Thoracic aorta (tissue), 2 donors: ENCODE data around the gene GPC5. TPM values are rescaled to one million over a fixed set of nuclear protein-coding genes. Genes with fewer than 3 reads are reported as not detected.
"Not testable (repeated sequence)": the region's sequence is repeated elsewhere in the genome, so short reads cannot be mapped to it uniquely, and the experiment has no call there.

ENCODE experiments used
- ATAC-seq: fragments of 150-250 bp; one replicate; pipeline ENCODE4 v1.8.0; 2017; ENCODE audit warnings: low read depth; ENCODE audit not compliant: insufficient number of reproducible peaks, low FRiP score
- DNase-seq: peaks from one replicate; pipeline ENCODE4 v3.0.0-alpha.2; 2020; ENCODE audit warnings: low spot score
- H3K27ac ChIP-seq, 2 donors: fragments of 200-600 bp; sonication (generic); 1 replicate in 1 of 2; 2 replicates in 1 of 2; pipeline ENCODE4 v1.5.1; 2016; ENCODE audit warnings: mild to moderate bottlenecking in 2 of 2, moderate library complexity in 2 of 2
- H3K27me3 ChIP-seq: fragments of 200-600 bp; sonication (generic); replicated peaks from 2 replicates; pipeline ENCODE4 v1.6.0; 2016; ENCODE audit warnings: mild to moderate bottlenecking; ENCODE audit not compliant: insufficient read depth
- H3K36me3 ChIP-seq: fragments of 200-600 bp; sonication (generic); one replicate; pipeline ENCODE4 v1.5.1; 2016
- H3K4me1 ChIP-seq, 2 donors: fragments of 200-600 bp; sonication (generic); 1 replicate in 1 of 2; 2 replicates in 1 of 2; pipeline versions ENCODE4 v1.5.1 to v1.6.0; 2016; ENCODE audit warnings: low read depth in 2 of 2, mild to moderate bottlenecking in 1 of 2; ENCODE audit not compliant: control insufficient read depth in 1 of 2
- H3K4me3 ChIP-seq: fragments of 200-600 bp; sonication (generic); 2 replicates; pipeline ENCODE4 v1.5.1; 2016; ENCODE audit warnings: mild to moderate bottlenecking
- H3K9me3 ChIP-seq: fragments of 200-600 bp; sonication (generic); 2 replicates; pipeline ENCODE4 v1.5.1; 2016
- total RNA-seq, 2 donors: library from RNA; depleted of rRNA; stranded (reverse); fragments of >200 nt; gene quantifications; one replicate each; pipeline versions ENCODE4 v1.1.0 to v1.2.3, GENCODE V29; 2016
- TF ChIP-seq, protein P1 (sequence below): fragments of 200-600 bp; sonication (generic); IDR thresholded peaks from one replicate; pipeline ENCODE4 v1.5.1; 2019; ENCODE audit warnings: antibody characterized with exemption

Gene GPC5
- total RNA-seq, 2 donors from 2014 or later = 3.3 TPM; not detected in 1

DNA sequence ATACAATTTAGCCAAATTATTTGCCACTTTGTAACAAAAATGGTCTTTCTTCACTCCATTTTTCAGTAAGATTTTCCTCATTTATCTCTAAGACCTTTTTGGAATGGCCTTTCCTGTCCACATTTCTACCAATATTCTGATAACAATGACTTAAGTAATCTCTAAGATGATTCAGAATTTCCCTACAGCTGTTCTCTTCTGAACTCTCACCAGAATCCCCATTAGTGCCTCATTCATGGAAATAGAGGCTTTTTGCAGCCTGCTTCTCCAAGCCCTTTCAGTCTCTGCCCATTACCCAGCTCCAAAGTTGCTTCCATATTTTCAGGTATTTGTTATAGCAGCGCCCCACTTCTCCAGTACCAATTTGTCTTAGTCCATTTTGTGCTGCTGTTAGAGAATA is 867.0 kb downstream of the GPC5 start:
- TF ChIP-seq, protein P1, sequence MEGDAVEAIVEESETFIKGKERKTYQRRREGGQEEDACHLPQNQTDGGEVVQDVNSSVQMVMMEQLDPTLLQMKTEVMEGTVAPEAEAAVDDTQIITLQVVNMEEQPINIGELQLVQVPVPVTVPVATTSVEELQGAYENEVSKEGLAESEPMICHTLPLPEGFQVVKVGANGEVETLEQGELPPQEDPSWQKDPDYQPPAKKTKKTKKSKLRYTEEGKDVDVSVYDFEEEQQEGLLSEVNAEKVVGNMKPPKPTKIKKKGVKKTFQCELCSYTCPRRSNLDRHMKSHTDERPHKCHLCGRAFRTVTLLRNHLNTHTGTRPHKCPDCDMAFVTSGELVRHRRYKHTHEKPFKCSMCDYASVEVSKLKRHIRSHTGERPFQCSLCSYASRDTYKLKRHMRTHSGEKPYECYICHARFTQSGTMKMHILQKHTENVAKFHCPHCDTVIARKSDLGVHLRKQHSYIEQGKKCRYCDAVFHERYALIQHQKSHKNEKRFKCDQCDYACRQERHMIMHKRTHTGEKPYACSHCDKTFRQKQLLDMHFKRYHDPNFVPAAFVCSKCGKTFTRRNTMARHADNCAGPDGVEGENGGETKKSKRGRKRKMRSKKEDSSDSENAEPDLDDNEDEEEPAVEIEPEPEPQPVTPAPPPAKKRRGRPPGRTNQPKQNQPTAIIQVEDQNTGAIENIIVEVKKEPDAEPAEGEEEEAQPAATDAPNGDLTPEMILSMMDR = no peak
- no peak overlapping the region for H3K27ac ChIP-seq
- no peaks in the 10 kb centered on the region for H3K27me3 ChIP-seq
- no peak overlapping the region for H3K4me3 ChIP-seq
- DNase-seq = no peak
- ATAC-seq = no peak
- no peaks in the 10 kb centered on the region for H3K9me3 ChIP-seq
- H3K4me1 ChIP-seq = no peaks in the 10 kb centered on the region
- H3K36me3 ChIP-seq = no peaks in the 10 kb centered on the region

- H3K4me1 ChIP-seq = no peaks in the 10 kb centered on the region
- H3K36me3 ChIP-seq = no peaks in the 10 kb centered on the region
- no peak overlapping the region for H3K4me3 ChIP-seq
- H3K27ac ChIP-seq = no peak overlapping the region
- DNase-seq = no peak
- no peaks in the 10 kb centered on the region for H3K9me3 ChIP-seq
- TF ChIP-seq, protein P1 = no peak
- no peak for ATAC-seq
- H3K27me3 ChIP-seq = no peaks in the 10 kb centered on the region
These were observed 872.6 kb downstream of the GPC5 start for GRCh38 chr13:92270990-92271389.

GRCh38 chr13:92272177-92272576 is 873.8 kb downstream of the GPC5 start:
- Histone ChIP-seq H3K36me3 (no peaks in the 10 kb centered on the region), H3K27me3 (no peaks in the 10 kb centered on the region), H3K27ac (no peak overlapping the region), H3K4me3 (no peak overlapping the region), H3K4me1 (no peaks in the 10 kb centered on the region), H3K9me3 (no peaks in the 10 kb centered on the region)
- no peak for DNase-seq
- ATAC-seq = no peak
- TF ChIP-seq, protein P1 = no peak

- H3K4me3 ChIP-seq, H3K27ac ChIP-seq, H3K36me3 ChIP-seq, ATAC-seq, H3K4me1 ChIP-seq, H3K27me3 ChIP-seq, DNase-seq, H3K9me3 ChIP-seq: not testable (repeated sequence)
These were observed 882.6 kb downstream of the GPC5 start for GRCh38 chr13:92280986-92281385.

DNA sequence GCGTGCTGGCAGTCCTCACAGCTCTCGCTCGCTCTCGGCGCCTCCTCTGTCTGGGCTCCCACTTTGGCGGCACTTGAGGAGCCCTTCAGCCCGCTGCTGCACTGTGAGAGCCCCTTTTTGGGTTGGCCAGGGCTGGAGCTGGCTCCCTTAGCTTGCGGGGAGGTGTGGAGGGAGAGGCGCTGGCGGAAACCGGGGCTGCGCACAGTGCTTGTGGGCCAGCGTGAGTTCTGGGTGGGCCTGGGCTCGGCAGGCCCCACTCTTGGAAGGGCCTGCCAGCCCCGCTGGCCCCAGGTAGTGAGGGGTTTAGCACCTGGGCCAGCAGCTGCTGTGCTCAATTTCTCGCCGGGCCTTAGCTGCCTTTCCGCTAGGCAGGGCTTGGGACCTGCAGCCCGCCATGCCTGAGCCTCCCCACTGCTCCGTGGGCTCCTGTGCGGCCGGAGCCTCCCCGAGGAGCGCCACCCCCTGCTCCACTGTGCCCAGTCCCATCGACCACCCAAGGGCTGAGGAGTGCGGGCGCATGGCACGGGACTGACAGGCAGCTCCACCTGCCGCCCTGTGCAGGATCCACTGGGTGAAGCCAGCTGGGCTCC is 892.4 kb downstream of the GPC5 start:
- H3K4me1 ChIP-seq, H3K4me3 ChIP-seq, DNase-seq, ATAC-seq, H3K27me3 ChIP-seq, H3K9me3 ChIP-seq, H3K27ac ChIP-seq, H3K36me3 ChIP-seq: not testable (repeated sequence)

GRCh38 chr13:92294533-92294932 is 896.1 kb downstream of the GPC5 start:
- H3K4me1 ChIP-seq, H3K4me3 ChIP-seq, H3K27me3 ChIP-seq, H3K9me3 ChIP-seq, H3K27ac ChIP-seq, ATAC-seq, DNase-seq, H3K36me3 ChIP-seq: not testable (repeated sequence)

GRCh38 chr13:92296154-92296671 is 897.8 kb downstream of the GPC5 start:
- H3K4me1 ChIP-seq, H3K27me3 ChIP-seq, DNase-seq, ATAC-seq, H3K9me3 ChIP-seq, H3K36me3 ChIP-seq, H3K4me3 ChIP-seq, H3K27ac ChIP-seq: not testable (repeated sequence)
